Activated CD8-positive, alpha-beta memory T cell treated with anti-CD3 and anti-CD28 coated beads, Interleukin-2, amount 50 U/mL, for 1 hour (primary cell): ENCODE results near the gene OR7A5.
"Not testable (repeated sequence)": the region's sequence is repeated elsewhere in the genome, so short reads cannot be mapped to it uniquely, and the experiment has no call there.

Source experiments
- DNase-seq: peaks from one replicate; pipeline ENCODE4 v3.0.0-alpha.2; 2020; ENCODE audit errors: extremely low read depth

Gene OR7A5

GRCh38 chr19:14785102-14785793 is 49.7 kb downstream of the OR7A5 start:
- DNase-seq, result not testable (repeated sequence)

- not testable (repeated sequence) for DNase-seq
These were observed 50.3 kb downstream of the OR7A5 start for GRCh38 chr19:14784730-14785101.

GRCh38 chr19:14783410-14783998 is 51.5 kb downstream of the OR7A5 start:
- DNase-seq, result not testable (repeated sequence)

GRCh38 chr19:14782626-14783409 is 52.2 kb downstream of the OR7A5 start:
- no peak for DNase-seq

- DNase-seq, result not testable (repeated sequence)
These were observed 53.1 kb downstream of the OR7A5 start for GRCh38 chr19:14781713-14782536.

GRCh38 chr19:14780622-14781225 is 54.3 kb downstream of the OR7A5 start:
- not testable (repeated sequence) for DNase-seq

GRCh38 chr19:14779151-14779550 is 55.8 kb downstream of the OR7A5 start:
- DNase-seq, result no peak

GRCh38 chr19:14778110-14778845 is 56.7 kb downstream of the OR7A5 start, which contains the start of gene ADGRE2:
Gene ADGRE2 (minus strand): TSS chr19:14778560. CDS start chr19:14776756, 1,804 bp downstream.
- DNase-seq, result not testable (repeated sequence)

- not testable (repeated sequence) for DNase-seq
These were observed 57.3 kb downstream of the OR7A5 start for GRCh38 chr19:14777645-14778044.
